NCI-H748 (cell line): ENCODE data around the gene TBCK.
"Not testable (repeated sequence)": the region's sequence is repeated elsewhere in the genome, so short reads cannot be mapped to it uniquely, and the experiment has no call there.

Source experiments
- DNase-seq: peaks from one replicate; lab custom pipeline; 2025; ENCODE audit not compliant: unreplicated experiment; lab: John Stamatoyannopoulos, UW

TBCK gene

DNA sequence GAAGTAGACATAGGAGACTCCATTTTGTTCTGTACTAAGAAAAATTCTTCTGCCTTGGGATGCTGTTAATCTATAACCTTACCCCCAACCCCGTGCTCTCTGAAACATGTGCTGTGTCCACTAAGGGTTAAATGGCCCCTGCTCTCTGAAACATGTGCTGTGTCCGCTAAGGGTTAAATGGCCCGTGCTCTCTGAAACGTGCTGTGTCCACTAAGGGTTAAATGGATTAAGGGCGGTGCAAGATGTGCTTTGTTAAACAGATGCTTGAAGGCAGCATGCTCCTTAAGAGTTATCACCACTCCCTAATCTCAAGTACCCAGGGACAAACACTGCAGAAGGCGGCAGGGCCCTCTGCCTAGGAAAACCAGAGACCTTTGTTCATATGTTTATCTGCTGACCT is 5.8 kb upstream of the TBCK start:
- not testable (repeated sequence) for DNase-seq

DNA sequence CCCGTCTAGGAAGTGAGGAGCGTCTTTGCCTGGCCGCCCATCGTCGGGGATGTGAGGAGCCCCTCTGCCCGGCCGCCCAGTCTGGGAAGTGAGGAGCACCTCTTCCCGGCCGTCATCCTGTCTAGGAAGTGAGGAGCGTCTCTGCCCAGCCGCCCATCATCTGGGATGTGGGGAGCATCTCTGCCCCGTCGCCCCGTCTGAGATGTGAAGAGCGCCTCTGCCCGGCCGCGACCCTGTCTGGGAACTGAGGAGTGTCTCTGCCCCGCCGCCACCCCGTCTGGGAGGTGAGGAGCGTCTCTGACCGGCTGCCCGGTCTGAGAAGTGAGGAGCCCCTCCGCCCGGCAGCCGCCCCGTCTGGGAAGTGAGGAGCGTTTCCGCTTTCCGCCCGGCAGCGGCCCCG is 5.2 kb upstream of the TBCK start:
- not testable (repeated sequence) for DNase-seq

DNA sequence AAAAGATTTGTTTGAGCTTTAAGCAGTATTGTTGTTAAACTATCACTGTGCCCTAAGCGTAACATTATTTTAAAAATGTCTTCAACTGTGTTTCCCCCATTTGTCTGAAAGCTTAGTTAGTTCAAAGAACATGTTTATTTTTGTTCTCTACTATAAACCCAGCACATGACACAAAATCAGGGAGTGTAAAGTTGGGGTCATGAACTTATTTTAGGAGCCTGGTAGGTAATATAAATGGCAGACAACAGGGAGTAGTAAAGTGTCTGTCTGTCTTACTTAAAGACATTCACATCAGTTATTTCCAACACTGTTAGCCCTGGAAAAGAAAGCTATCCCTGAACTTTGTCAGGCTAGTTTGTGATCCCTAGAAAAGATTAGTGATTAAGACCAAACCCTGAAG is 4.2 kb upstream of the TBCK start:
- no peak for DNase-seq

DNA sequence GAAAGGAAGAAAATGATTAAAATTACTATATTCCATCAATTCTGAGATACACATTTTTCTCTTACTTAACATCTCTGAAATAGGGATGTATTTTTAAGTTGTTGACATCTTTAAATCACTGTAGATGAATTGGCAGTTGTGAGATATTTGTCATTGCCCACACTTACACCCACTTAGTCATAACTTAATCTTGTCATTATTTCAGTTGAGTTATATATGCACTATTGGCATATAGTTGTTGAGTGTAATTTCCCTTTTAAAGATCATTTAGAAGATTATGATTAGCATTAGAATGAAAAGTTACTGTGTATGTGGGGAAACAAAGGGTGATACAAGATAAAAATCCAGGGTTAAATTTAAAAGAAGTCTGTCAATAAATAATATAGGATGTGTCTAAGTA is 2.5 kb upstream of the TBCK start:
- no peak for DNase-seq

DNA sequence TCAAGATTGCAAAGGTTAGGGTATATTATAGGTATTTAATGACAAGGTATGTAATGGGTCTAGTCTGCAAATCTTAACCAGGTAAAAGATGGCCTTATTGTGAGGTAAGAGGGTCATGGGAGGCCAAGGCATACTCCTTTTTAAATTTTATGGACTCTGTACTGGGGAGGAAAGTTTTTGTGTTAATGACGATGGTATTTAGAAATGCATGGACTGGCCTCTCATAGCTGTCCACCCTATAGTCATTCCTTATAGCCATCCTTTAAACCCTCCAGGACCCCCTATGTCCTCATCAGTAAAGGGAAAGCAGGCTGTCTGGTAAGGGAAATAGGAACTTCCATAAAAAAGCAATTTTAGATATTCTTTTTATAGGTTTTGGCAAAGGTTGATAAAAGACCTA is 1.8 kb upstream of the TBCK start:
- no peak for DNase-seq

DNA sequence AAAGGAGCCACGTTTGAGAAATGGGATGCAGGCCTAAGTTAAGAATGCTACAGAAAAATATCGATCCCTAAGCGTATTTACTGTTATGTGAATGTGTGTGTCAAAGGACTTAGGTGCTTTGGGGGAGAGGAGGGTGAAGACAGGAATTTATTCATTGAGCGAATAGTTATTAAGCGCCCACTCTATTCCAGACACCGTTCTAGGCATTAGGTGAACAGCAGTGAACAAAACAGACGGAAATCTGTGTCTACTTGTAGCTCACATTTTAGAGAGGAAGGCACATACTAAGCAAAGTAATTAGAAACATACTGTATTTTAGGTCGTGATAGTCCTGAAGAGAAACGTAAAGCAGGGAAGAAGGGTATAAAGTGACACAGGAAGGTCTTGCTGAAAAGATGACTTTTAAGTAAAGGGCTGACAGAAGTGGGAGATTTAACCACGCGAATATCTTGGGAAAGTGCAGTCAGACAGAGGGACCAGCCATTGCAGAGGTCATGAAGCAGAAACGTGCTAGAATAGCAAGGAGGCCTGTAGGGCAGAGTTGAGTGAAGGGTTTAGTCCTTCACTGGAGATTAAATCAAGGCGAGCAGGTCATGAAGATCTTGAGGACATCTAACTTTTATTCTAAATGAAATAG is 882 bp upstream of the TBCK start:
- no peak for DNase-seq

DNA sequence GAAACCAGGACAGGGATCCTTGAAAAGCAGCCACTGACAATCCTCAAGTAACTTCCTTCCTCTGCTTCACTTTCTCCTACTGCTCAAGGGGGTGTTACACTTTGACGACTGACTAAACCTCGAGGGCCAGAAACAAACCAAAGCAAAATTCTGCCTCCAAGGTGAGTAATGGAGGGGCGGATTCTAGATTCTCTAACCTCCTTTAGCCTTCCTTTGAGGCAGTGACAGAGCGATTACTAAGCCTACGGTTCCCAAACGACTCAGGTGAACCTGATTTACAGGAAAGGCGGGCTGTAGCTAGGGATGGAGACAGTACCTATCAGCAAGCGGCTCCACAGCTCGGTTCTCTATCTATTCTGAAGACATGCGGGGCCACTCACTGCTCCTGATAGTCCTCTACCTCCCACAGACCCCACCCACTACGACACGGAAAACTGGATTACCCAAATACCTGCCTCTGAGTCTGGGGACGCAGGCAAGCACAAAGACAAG is 487 bp downstream of the TBCK start:
- peak; percentile 80 for DNase-seq

DNA sequence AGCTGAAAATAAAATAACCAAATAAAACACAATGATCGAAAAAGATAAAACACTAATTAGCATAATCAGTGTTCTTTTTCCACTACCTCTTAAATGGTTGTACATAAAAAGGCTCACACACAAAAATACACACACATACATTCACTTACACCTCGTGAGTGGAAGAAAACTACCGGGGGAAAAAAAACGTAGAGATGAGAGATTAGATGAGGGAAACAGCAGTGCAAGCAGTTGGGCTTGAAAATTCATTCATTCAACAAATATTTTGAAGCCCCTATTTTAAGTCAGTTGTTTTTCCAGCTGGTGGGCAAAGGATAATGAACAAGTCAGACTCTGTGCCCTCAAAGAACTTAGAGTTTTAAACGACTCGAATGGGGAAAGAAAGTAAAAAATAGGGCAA is 1.0 kb downstream of the TBCK start:
- DNase-seq: no peak

DNA sequence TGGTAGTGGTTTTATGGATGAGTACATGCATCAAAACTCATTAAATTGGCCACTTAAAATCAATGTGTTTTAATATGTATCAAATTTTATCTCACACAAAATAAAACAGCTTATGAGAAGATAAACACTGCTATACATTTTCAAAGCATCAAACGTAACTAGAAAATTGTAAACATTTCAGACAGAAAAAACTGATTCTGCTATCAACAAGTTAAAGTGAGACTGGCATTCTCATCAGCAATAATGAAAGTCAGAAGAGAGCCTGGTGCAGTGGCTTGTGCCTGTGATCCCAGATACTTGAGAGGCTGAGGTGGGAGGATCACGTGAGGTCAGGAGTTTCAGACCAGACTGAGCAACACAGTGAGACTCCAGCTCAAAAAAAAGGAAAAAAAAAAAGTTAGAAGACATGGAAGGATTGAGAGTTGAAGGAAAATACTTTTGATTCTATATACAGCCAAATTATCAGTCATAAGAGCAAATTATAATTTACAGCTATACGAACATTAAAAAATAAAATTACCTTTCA is 2.9 kb downstream of the TBCK start:
- no peak for DNase-seq

DNA sequence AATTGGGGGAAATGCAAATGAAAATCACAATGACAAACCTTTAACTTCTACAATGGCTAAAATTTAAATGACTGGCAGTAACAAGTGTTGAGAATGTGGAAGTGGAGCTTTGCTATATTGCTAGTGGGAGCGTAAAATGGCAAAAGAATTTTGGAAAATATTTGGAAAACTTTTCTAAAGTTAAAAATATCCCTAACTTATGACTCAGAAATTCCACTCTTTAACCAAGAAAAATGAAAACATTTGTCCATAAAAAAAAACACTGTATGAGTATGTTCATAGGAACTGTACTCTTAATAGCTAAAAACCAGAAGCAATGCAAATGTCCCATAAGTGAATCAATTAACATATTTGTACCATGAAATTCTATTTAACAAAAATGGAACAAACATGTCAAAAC is 3.6 kb downstream of the TBCK start:
- DNase-seq: no peak

DNA sequence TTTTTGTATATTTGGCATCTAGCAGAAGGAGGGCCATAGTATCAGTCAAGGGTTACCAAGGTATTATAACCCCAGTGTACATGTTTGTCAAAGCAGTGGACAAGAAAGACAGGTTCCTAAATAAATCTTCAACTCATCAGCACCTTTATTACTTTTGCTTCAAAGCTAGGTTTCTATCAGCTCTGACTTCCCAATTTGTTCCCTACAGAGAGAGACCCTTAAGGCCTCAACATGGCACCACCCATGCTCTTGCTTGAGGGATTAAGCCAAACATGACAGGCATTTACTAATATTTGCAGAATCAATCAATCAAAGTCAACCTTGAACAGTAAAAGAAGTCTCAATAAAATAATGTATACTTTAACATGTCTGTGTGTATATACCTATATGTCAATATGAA is 9.4 kb downstream of the TBCK start:
- DNase-seq: no peak

DNA sequence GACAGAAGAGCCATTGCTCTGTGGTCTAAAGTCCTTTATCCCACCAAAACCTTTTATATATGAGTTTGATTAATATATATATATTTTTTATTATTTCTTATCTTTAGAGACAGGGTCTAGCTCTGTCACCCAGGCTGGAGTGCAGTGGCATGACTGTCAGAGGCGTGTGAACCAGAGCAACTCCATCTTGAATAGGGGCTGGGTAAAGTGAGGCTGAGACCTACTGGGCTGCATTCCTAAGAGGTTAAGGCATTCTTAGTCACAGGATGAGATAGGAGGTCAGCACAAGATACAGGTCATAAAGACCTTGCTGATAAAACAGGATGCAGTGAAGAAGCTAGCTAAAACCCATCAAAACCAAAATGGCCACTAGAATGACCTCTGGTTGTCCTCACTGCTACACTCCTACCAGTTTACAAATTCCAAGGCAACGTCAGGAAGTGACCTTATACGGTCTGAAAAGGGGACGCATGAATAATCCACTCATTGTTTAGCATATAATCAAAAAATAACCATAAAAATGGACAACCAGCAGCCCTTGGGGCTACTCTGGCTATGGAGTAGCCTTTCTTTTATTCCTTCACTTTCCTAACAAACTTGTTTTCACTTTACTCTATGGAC is 10.5 kb downstream of the TBCK start:
- no peak for DNase-seq

DNA sequence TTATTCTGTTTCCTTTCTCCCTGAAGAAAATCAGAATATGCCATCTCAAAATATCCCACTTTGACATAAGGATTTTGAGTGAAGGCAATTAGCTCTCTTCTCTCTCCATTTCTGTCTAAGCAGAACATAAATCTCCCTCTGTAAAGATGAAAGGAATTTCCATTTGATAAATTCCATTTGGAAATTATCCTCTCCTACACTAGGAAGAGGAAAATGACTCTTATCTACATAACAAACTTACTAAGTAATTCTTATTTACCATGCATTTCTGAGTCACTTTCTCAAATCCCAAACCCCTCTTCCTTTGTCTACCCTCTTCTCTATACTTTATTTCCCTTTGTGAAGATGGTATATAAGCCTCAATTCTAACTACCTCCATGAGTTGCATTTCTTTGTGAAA is 11.4 kb downstream of the TBCK start:
- no peak for DNase-seq

DNA sequence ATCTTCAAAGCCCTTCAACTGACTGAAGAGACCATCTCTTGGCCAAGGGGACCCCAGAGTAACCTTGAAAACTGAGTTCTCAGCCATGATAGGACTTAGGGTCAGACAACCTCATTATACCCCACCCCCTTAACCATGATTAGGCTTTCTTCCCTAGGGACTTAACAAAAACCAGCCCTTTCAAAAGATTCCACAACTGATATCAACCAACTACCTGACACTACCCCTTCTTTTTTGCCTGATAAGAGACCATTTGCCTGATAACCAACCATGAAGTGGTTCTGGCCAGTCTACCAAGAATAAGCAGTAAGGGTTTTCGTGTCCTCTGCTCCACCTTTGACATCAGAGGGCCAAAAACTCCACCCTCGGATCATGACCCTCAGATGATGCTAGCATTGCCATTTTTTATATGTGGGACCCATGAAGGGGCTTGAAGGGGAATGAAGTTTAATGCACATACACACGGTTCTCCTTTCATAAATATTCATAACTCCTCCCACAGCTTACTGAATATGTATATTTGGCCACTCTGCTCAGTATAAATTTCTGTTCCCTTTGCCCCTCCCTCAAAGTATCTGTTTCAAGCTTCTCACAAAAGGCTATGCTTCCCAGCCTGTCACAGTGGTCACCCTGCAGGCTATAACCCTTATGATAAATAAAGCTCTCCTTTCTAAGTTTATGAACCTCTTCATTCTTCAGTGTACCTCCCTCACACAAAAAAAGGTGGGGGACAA is 12.3 kb downstream of the TBCK start:
- DNase-seq: no peak

DNA sequence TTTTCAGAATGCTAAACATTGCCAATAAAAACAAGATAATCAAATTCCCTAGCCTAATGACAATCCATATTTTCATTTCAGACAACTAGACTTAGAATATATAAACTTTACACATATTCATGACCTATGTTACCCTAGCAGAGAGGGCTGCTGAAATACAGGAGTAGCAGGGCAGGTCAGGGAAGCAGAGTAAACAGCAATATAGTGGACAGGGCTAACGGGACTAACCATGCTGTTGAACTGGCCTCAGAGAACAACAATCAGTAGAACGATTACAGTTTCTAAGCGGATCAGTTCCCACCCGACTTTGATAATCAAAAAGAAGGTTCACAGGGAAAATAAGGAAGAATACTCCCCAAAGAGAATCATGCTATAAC is 14.0 kb downstream of the TBCK start:
- DNase-seq: no peak

DNA sequence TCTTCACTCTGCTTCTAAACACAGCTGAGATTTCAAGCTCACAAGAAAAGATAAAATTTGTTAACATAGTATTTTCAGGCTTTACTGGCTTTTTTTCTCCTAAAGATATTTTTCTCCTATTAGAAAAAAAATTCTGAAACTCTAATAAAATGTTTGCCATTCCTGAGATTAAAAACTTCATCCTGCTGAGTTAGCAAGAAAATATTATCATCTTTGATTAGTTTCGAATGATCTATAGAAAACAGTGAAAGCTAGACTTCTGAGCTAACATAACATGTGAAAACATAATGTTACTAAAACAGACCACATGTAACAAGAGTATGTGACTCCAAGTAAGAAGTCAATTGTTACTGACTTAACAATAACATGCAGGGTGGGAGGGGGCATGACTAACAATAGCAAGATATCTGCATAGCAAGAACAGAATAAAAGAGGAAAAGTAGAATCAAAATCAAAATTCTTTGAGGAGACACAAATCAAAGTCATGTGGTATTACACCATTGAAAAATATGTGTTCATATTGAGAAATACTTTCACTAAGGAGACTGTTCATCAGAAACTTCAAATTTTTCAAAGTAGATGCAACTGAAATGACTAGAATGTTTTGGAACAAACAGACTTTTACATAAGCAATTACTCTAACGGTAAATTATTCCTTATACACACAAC is 14.5 kb downstream of the TBCK start:
- no peak for DNase-seq

DNA sequence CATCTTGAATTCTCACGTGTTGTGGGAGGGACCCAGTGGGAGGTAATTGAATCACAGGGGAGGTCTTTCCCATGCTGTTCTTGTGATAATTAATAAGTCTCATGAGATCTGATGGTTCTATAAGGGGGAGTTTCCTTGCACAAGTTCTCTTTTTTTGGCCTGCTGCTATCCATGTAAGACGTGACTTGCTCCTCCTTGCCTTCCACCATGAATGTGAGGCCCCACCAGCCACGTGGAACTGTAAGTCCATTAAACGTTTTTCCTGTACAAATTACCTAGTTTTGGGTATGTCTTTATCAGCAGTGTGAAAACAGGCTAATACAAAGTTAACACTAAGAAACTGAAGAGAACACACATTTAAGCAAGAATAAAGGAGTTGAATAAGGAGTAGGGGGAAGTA is 16.0 kb downstream of the TBCK start:
- no peak for DNase-seq

DNA sequence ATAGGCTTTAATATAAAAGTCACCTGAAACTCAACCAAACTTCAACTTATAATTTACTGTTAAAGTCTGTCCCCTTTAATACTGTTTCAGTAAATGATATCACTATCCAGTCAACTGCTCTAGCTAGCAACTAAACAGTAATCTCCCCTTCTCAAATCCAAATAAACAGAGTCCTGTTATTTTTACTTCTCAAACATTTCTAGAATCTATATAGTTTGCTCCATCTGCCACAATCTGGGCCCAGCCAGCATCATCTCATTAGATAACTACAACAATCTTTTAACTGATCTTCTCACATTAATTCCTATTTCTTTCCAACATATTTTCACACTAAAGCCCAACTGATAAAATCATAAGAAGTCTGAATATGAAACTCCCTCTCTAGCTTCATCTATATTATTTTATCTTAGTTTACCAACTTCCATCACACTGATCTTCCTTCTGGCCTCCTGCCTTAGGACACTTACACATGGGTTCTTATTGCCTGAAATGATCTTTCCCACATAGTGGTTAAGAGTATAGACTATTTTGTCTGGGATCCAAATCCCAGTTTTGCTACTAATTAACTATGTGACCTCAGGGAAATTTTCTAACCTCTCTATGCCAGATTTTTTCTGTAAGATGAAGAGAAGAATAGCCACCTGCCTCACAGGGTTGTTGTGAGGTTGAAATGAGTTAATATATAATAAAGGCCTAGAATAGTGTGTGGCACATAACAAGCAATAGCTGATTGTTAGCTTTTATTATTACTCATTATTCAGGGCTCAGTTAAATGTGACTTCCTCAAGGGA is 18.6 kb downstream of the TBCK start:
- DNase-seq: no peak

DNA sequence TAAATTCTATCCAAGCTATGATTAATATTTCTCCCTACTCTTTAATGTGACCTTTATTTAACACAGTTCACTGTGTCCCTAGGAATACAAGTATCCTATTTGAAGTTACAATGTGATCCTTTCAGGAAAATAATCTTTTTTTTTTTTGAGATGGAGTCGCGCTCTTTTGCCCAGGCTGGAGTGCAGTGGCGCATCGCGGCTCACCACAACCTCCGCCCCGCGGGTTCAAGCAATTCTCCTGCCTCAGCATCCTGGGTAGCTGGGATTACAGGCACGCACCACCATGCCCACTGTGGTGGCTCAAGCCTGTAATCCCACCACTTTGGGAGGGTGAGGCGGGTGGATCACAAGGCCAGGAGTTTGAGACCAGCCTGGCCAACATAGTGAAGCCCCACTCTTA is 21.9 kb downstream of the TBCK start:
- no peak for DNase-seq

DNA sequence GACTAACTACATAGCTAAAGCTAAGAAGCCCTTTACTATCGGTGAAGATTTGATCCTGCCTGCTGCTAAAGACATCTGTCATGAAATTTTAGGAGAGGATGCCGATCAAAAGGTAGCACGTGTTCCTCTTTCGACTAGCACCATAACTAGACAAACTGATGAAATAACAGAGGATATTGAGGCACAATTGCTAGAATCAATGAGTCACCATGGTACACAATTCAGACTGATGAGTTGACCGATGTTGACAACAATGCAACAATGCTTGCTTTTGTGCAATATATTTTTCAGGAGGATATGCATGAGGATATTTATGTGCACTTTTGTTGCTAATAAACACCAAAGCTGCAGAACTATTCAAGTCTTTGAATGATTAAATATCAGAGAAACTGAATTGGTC is 24.3 kb downstream of the TBCK start:
- DNase-seq: no peak

DNA sequence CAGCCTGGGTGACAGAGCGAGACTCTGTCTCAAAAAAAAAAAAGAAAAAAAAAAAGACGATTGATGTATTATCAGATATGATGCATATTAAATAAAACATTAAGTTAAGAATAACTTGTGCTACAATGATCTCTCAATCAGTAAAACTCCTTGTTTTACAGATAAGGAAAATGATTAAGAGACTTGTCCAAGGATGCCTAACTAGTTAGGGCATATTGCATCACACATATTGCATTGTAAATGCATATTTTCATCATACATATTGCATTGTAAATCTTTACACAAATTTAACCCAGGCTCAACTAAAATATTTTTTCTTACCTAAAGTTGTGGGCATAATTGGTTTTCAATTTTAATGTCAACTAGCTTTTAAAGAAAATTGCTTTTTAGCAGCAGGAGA is 26.3 kb downstream of the TBCK start:
- no peak for DNase-seq
